ENCODE data around the gene EPHA4. TPM values are rescaled to one million over a fixed set of nuclear protein-coding genes. Genes with fewer than 3 reads are reported as not detected.

Gene EPHA4
- polyA plus RNA-seq, 1 donor (not counting 4 experiments of a cell fraction or from before 2014, with no cell fraction given), result 9.0 TPM

DNA sequence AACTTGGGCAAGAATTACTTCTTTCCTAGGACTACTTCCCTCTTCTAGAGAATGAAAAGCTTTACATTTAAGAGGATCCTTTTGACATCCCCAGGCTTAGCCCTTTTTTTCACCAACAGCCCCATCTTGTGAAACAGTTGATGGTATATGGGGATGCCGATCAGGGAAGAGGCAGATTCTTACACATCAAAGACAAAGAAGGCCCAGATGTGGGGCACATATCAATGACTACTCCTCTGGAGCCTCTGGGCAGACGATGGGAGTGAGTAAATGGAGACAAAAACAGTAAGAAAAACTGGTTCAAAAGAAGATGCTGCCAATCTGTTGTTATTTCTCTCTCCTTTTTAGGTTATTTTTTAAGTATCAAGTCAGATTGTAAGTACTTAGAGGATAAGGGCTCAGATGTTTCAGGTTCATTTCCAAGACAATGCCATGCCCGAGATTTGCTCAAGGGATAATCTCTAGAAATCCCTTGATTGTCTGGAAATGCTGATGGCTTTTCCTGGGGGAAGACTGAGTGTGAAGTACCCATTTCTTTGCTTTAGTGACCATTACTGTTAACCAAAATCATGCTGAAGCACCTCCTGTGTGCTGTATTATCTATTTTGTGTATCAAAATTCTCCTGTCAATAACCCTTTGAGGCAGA, 117.5 kb downstream of the EPHA4 start:
- FAIRE-seq (no peak), DNase-seq (ENCODE audit: low read depth, low spot score) (no peak)
- no peaks in the 10 kb centered on the region for H4K20me1 ChIP-seq (ENCODE audit: control insufficient read depth, extremely low read depth, insufficient read depth, low read length)
- H3K79me2 ChIP-seq (ENCODE audit: control insufficient read depth, insufficient read depth, low read length), result no peaks in the 10 kb centered on the region
- TF ChIP-seq, protein P1, sequence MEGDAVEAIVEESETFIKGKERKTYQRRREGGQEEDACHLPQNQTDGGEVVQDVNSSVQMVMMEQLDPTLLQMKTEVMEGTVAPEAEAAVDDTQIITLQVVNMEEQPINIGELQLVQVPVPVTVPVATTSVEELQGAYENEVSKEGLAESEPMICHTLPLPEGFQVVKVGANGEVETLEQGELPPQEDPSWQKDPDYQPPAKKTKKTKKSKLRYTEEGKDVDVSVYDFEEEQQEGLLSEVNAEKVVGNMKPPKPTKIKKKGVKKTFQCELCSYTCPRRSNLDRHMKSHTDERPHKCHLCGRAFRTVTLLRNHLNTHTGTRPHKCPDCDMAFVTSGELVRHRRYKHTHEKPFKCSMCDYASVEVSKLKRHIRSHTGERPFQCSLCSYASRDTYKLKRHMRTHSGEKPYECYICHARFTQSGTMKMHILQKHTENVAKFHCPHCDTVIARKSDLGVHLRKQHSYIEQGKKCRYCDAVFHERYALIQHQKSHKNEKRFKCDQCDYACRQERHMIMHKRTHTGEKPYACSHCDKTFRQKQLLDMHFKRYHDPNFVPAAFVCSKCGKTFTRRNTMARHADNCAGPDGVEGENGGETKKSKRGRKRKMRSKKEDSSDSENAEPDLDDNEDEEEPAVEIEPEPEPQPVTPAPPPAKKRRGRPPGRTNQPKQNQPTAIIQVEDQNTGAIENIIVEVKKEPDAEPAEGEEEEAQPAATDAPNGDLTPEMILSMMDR (optimal IDR thresholded peaks at IDR 0.05 in 1 of 3, IDR thresholded peaks at IDR 0.05 in 1 of 3, conservative IDR thresholded peaks at IDR 0.05 in 1 of 3; ENCODE audit: extremely low read depth in 1 of 3, insufficient read depth in 2 of 3, low read length in 3 of 3), result no peak
- TF ChIP-seq EZH2 (IDR thresholded peaks at IDR 0.05; ENCODE audit: low read length), result no peak
- dilution Hi-C loops (cut with MboI; ENCODE audit: extremely low pct_ligation_motif_present, low sequenced_read_pairs), result no loop called here
- H3K9ac ChIP-seq (ENCODE audit: control insufficient read depth, extremely low read depth, insufficient read depth, low read length), result no peak overlapping the region
- H2AFZ ChIP-seq (ENCODE audit: control insufficient read depth, low read length), result no peak overlapping the region
- no peaks in the 10 kb centered on the region for H3K36me3 ChIP-seq (ENCODE audit: control insufficient read depth in 2 of 2, extremely low read depth in 1 of 2, insufficient read depth in 2 of 2, low read length in 2 of 2)
- no peaks in the 10 kb centered on the region for H3K9me3 ChIP-seq (ENCODE audit: control insufficient read depth, low read depth, low read length)
- no peaks in the 10 kb centered on the region for H3K4me1 ChIP-seq (ENCODE audit: control insufficient read depth, extremely low read depth, insufficient read depth, low read length)
- no peak overlapping the region for H3K4me3 ChIP-seq (ENCODE audit: control insufficient read depth in 2 of 3, extremely low read depth in 1 of 3, insufficient read depth in 2 of 3, low read depth in 1 of 3, low read length in 3 of 3)
- no peak overlapping the region for H3K27ac ChIP-seq (ENCODE audit: control insufficient read depth, insufficient read depth, low read length)
- H3K4me2 ChIP-seq (ENCODE audit: control insufficient read depth, extremely low read depth, insufficient read depth, low read depth, low read length), result no peak overlapping the region
- H3K9me1 ChIP-seq (ENCODE audit: control insufficient read depth, extremely low read depth, insufficient read depth, low read length), result no peaks in the 10 kb centered on the region
- H3K27me3 ChIP-seq (ENCODE audit: control insufficient read depth, extremely low read depth, insufficient read depth, low read length), result no peaks in the 10 kb centered on the region

DNA sequence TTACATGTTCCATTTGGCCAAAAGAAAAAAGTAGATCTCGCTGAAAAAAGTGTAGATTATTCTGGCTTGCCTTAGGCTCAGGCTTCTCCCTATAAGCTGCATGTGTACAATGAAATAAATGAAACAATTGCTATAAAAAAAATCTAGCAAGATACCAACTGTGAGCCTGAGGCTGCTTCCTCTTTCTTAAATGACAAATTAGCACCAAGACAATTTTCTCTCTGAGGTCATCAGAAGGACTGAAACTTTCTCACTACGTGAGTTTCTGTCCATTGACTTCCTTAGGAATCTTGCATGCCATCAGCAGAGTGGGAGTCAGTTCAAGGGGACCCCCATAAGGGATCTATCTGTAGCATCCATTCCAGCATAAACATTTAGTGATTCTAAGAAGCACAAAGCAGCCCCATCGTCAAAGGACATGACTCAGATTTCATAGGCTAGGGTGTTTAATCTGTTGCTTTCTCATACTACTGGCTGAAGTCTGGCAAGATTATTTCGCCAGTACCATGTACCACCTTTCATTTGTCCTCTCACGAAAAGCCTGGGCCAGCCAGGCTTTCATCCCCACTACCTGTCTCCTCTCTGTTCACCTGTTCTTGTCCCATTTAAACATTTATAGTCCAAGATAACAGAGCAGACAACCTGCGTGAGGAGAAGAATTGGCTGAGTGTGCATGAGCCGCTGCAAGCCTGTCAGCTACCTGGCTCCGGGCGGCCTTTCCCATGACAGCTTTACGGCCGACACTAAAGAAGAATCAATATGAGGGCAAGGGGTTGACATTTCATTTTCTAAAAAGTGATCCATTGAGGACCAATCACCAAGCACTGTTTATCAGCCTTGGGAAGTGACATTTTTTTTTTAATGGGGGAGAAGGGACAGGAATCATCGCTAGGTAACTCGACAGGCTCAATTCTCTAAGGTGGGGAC, 120.0 kb downstream of the EPHA4 start:
- FAIRE-seq, result no peak
- Histone ChIP-seq H3K36me3 (ENCODE audit: control insufficient read depth in 2 of 2, extremely low read depth in 1 of 2, insufficient read depth in 2 of 2, low read length in 2 of 2) (no peaks in the 10 kb centered on the region), H4K20me1 (ENCODE audit: control insufficient read depth, extremely low read depth, insufficient read depth, low read length) (no peaks in the 10 kb centered on the region), H3K79me2 (ENCODE audit: control insufficient read depth, insufficient read depth, low read length) (no peaks in the 10 kb centered on the region), H3K9ac (ENCODE audit: control insufficient read depth, extremely low read depth, insufficient read depth, low read length) (no peak overlapping the region), H3K4me2 (ENCODE audit: control insufficient read depth, extremely low read depth, insufficient read depth, low read depth, low read length) (no peak overlapping the region), H3K27ac (ENCODE audit: control insufficient read depth, insufficient read depth, low read length) (no peak overlapping the region), H3K27me3 (ENCODE audit: control insufficient read depth, extremely low read depth, insufficient read depth, low read length) (no peaks in the 10 kb centered on the region), H3K9me1 (ENCODE audit: control insufficient read depth, extremely low read depth, insufficient read depth, low read length) (no peaks in the 10 kb centered on the region), H3K9me3 (ENCODE audit: control insufficient read depth, low read depth, low read length) (no peaks in the 10 kb centered on the region), H3K4me1 (ENCODE audit: control insufficient read depth, extremely low read depth, insufficient read depth, low read length) (peaks cover 5% of the 10 kb centered on the region), H3K4me3 (ENCODE audit: control insufficient read depth in 2 of 3, extremely low read depth in 1 of 3, insufficient read depth in 2 of 3, low read depth in 1 of 3, low read length in 3 of 3) (no peak overlapping the region), H2AFZ (ENCODE audit: control insufficient read depth, low read length) (no peak overlapping the region)
- TF ChIP-seq, protein P1 (optimal IDR thresholded peaks at IDR 0.05 in 1 of 3, IDR thresholded peaks at IDR 0.05 in 1 of 3, conservative IDR thresholded peaks at IDR 0.05 in 1 of 3; ENCODE audit: extremely low read depth in 1 of 3, insufficient read depth in 2 of 3, low read length in 3 of 3), result no peak
- no peak for TF ChIP-seq EZH2 (IDR thresholded peaks at IDR 0.05; ENCODE audit: low read length)
- DNase-seq (ENCODE audit: low read depth, low spot score), result no peak
- dilution Hi-C loops (cut with MboI; ENCODE audit: extremely low pct_ligation_motif_present, low sequenced_read_pairs), result no loop called here

Data from keratinocyte (primary cell).